ENCODE measurements around the gene LURAP1L. TPM values are rescaled to one million over a fixed set of nuclear protein-coding genes. Genes with fewer than 3 reads are reported as not detected.

The LURAP1L gene
- total RNA-seq, 4 donors from 2014 or later, result 2.3 to 4.7 (median 3.2) TPM

GRCh38 chr9:12818431-12819000 lies 43.7 kb downstream of the LURAP1L start:
- TF ChIP-seq CTCF (IDR thresholded peaks at IDR 0.05), result peak in 2 of 6 experiments; percentile 10 to 17
- no peak for TF ChIP-seq POLR2A (IDR thresholded peaks at IDR 0.05)
- WGBS, 2 donors, result 27 to 30% methylated on average over 3 of the region's 3 CpGs
- peaks cover 8 to 12% of the 10 kb centered on the region in 2 donors for H3K4me1 ChIP-seq
- no peaks in the 10 kb centered on the region for H3K27me3 ChIP-seq
- no peak overlapping the region for H3K4me3 ChIP-seq (replicated peaks in 1 of 3)
- no peaks in the 10 kb centered on the region for H3K9me3 ChIP-seq
- DNase-seq, result peak; percentile 15 to 29
- intact Hi-C loops (cut with DNase I), result no loop called here
- no peak overlapping the region for H3K27ac ChIP-seq
- H3K36me3 ChIP-seq, result no peaks in the 10 kb centered on the region

- no peak for DNase-seq
- no peaks in the 10 kb centered on the region for H3K9me3 ChIP-seq
- WGBS, 2 donors, result 93% methylated on average over 9 of the region's 9 CpGs
- intact Hi-C loops (cut with DNase I), result no loop called here
- H3K27me3 ChIP-seq, result no peaks in the 10 kb centered on the region
- peaks cover 8 to 12% of the 10 kb centered on the region in 2 donors for H3K4me1 ChIP-seq
- no peaks in the 10 kb centered on the region for H3K36me3 ChIP-seq
- no peak overlapping the region for H3K27ac ChIP-seq
- H3K4me3 ChIP-seq (replicated peaks in 1 of 3), result no peak overlapping the region
- TF ChIP-seq CTCF (IDR thresholded peaks at IDR 0.05) (peak in 3 of 6 experiments; percentile 6 to 27 (median 18)), POLR2A (IDR thresholded peaks at IDR 0.05) (no peak)
Observed at GRCh38 chr9:12819436-12820185, 44.8 kb downstream of the LURAP1L start.

- H3K9me3 ChIP-seq, result no peaks in the 10 kb centered on the region
- H3K27me3 ChIP-seq, result no peaks in the 10 kb centered on the region
- no peaks in the 10 kb centered on the region for H3K36me3 ChIP-seq
- intact Hi-C loops (cut with DNase I), result no loop called here
- no peak for DNase-seq
- TF ChIP-seq CTCF (IDR thresholded peaks at IDR 0.05) (no peak), POLR2A (IDR thresholded peaks at IDR 0.05) (no peak)
- H3K4me1 ChIP-seq, result peaks cover 8 to 12% of the 10 kb centered on the region in 2 donors
- no peak overlapping the region for H3K4me3 ChIP-seq (replicated peaks in 1 of 3)
- no peak overlapping the region for H3K27ac ChIP-seq
- 92 to 95% methylated on average over 2 of the region's 2 CpGs for WGBS, 2 donors
Observed at GRCh38 chr9:12822111-12822510, 47.3 kb downstream of the LURAP1L start.

- H3K27ac ChIP-seq, result no peak overlapping the region
- no peak for DNase-seq
- 73 to 80% methylated on average over 3 of the region's 3 CpGs for WGBS, 2 donors
- TF ChIP-seq CTCF (IDR thresholded peaks at IDR 0.05), result no peak
- H3K4me3 ChIP-seq (replicated peaks in 1 of 3), result no peak overlapping the region
- H3K27me3 ChIP-seq, result no peaks in the 10 kb centered on the region
- H3K36me3 ChIP-seq, result no peaks in the 10 kb centered on the region
- no peaks in the 10 kb centered on the region for H3K4me1 ChIP-seq
- intact Hi-C loops (cut with DNase I), result no loop called here
- no peaks in the 10 kb centered on the region for H3K9me3 ChIP-seq
Observed at GRCh38 chr9:12826924-12827565, 52.2 kb downstream of the LURAP1L start.

GRCh38 chr9:12833701-12834100 lies 58.9 kb downstream of the LURAP1L start:
- H3K4me1 ChIP-seq, result no peaks in the 10 kb centered on the region
- H3K27me3 ChIP-seq, result no peaks in the 10 kb centered on the region
- H3K36me3 ChIP-seq, result no peaks in the 10 kb centered on the region
- intact Hi-C loops (cut with DNase I), result no loop called here
- no peaks in the 10 kb centered on the region for H3K9me3 ChIP-seq
- WGBS, 2 donors, result 74 to 83% methylated on average over 1 of the region's 1 CpG
- TF ChIP-seq POLR2A (IDR thresholded peaks at IDR 0.05) (no peak), CTCF (IDR thresholded peaks at IDR 0.05) (no peak)
- no peak overlapping the region for H3K27ac ChIP-seq
- no peak overlapping the region for H3K4me3 ChIP-seq (replicated peaks in 1 of 3)
- no peak for DNase-seq

Data from thyroid gland (tissue), 4 donors.